GM10266 (cell line): ENCODE data around the gene GDPD3.

Experiments used
- DNase-seq: peaks from one replicate; pipeline ENCODE4 v3.0.0; 2012; ENCODE audit errors: extremely low spot score
- CTCF ChIP-seq: IDR thresholded peaks from 2 replicates; pipeline ENCODE4 v1.5.1; 2012; ENCODE audit warnings: mild to moderate bottlenecking, low read depth; ENCODE audit not compliant: control insufficient read depth, insufficient read depth; ENCODE audit errors: missing control alignments

The GDPD3 gene

GRCh38 chr16:30060836-30061554 lies 52.3 kb downstream of the GDPD3 start:
- no peak for TF ChIP-seq CTCF

GRCh38 chr16:30060346-30060745 lies 53.0 kb downstream of the GDPD3 start:
- DNase-seq: no peak
- TF ChIP-seq CTCF: no peak

More at GRCh38 chr16:30060836-30061554, 52.3 kb downstream of the GDPD3 start:
- no peak for DNase-seq

- peak; percentile 77 for TF ChIP-seq CTCF
- peak; percentile 68 for DNase-seq
Observed at GRCh38 chr16:30054959-30055553, 58.3 kb downstream of the GDPD3 start.
